ENCODE measurements around the gene SPATA20.

DNA sequence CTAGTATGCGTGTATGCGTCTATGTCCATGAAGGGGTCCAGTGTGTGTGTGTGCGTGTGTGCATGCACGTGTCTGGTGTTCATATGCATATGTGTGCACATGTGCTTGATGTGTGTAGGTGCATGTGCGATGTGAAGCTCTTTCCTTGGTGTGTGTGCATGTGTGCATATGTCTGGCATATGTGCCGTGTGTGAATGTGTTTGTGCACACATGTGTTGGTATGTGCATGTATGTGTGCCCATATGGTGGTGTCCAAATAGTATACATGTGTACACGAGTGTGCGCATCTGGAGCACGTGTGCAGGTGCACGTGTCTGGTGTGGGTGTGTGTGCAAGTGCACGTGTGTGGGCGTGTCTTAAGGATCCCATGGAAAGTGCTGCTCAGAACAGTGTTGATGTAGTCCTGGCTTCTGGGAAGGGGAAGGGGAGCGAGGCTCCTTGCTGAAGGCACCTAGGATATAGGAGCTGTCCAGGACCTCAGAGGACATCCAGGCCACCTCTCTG lies 30.5 kb downstream of the SPATA20 start:
- TF ChIP-seq CTCF (IDR thresholded peaks at IDR 0.05; ENCODE audit: low read length) (no peak), EZH2phosphoT487 (IDR thresholded peaks at IDR 0.05; ENCODE audit: low read length) (no peak)

Data from MM.1S (cell line).